ENCODE measurements around the gene ABCD1.

DNA sequence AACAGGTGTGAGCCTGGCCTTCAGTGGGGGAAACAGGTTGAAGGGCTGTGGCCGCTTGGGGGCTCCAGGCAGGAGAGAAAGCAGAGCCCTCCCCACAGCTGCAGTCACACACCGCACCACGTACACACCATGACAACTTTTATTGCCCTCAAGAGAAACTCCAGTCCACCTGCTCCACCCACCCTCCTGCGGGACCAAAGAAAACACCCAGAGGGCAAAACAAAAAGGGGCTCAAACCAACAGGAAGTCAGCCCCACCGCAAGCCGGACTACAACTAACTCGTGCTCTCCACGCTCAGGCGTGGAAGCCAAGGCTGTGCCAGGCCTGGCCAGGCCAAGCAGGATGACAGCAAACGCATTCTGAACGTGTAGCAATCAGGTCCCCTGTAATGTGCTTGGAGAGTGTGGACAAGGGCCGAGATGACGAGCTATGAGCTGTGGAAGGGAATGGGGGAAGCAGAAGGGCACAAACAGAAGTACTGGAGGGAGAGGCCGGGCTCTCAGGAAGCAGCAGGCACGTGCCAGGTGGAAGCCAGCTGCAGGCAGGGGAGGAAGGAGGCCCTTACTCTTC is 24.2 kb upstream of the ABCD1 start:
- TF ChIP-seq CTCF (IDR thresholded peaks at IDR 0.05), result no peak
- no peak for TF ChIP-seq EP300 (IDR thresholded peaks at IDR 0.05)
- TF ChIP-seq POLR2AphosphoS5 (IDR thresholded peaks at IDR 0.05), result no peak
